Type B pancreatic cell (in vitro differentiated cells): Measurements from ENCODE around the gene AKAP13. TPM values are rescaled to one million over a fixed set of nuclear protein-coding genes. Genes with fewer than 3 reads are reported as not detected.

Source experiments
- DNase-seq: peaks from one replicate; pipeline ENCODE4 v3.0.0; 2021; ENCODE audit warnings: mixed read lengths; ENCODE audit not compliant: unreplicated experiment; ENCODE audit errors: extremely low spot score
- H3K27ac Mint-ChIP-seq: 2 replicates; pipeline ENCODE4 v1.8.0; 2021; ENCODE audit warnings: mild to moderate bottlenecking, mixed read lengths
- H3K27me3 Mint-ChIP-seq: 2 replicates; pipeline ENCODE4 v1.8.0; 2021; ENCODE audit warnings: mixed read lengths
- H3K36me3 Mint-ChIP-seq: 2 replicates; pipeline ENCODE4 v1.8.0; 2021; ENCODE audit warnings: mixed read lengths
- H3K4me1 Mint-ChIP-seq: one replicate; pipeline ENCODE4 v1.8.0; 2021; ENCODE audit warnings: mixed read lengths; ENCODE audit not compliant: unreplicated experiment
- H3K4me3 Mint-ChIP-seq: 2 replicates; pipeline ENCODE4 v1.8.0; 2021; ENCODE audit warnings: mild to moderate bottlenecking, mixed read lengths
- H3K9me3 Mint-ChIP-seq: 2 replicates; pipeline ENCODE4 v1.8.0; 2021; ENCODE audit warnings: mixed read lengths
- total RNA-seq: library from RNA; stranded (reverse); gene quantifications from 2 replicates; pipeline ENCODE4 v1.2.1, GENCODE V29; 2021; ENCODE audit warnings: low replicate concordance
- TF ChIP-seq, protein P1 (sequence below): fragments of 200-600 bp; sonication (generic); conservative IDR thresholded peaks from 2 replicates; pipeline ENCODE4 v1.5.0; 2021; ENCODE audit warnings: antibody characterized with exemption, mild to moderate bottlenecking

The AKAP13 gene
- total RNA-seq, 1 donor from 2014 or later: 75.7 TPM

DNA sequence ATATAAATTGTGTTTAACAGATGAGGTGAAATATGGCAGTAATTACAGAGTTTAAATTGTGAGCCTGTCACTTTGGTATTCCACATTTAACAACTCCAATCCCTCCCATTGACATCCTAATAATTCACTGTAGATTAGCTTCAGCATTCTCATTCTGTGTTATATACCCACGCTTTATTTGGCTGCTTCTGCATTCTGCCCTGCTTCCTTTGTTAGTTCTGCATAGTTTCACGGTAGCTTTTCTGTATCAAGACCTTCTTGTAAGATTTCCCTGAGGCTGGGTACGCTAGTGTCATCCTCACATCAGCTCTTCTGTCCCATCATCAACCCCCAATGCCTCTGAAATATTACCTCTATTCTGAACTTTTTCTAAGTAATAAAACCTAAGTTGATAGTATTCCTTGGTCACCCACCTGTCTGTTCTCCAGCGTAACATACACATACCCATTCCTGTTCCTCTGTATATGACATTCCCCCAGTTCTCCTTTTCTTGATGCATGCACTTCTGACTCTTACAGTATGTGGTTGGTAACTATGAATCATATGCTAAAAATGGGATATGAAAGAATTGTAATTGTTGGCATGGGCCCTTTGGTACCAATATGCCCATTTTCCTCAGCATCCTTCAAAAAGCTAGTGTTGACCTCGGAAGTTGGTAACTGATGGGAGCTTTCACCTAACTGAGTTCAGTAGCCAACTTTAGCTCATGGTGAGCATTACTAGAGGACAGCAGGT, 243.1 kb downstream of the AKAP13 start:
- no peak overlapping the region for H3K27ac Mint-ChIP-seq
- peaks cover 15% of the 10 kb centered on the region for H3K36me3 Mint-ChIP-seq
- no peak for DNase-seq
- H3K4me1 Mint-ChIP-seq: peaks cover 23% of the 10 kb centered on the region
- H3K4me3 Mint-ChIP-seq: no peak overlapping the region
- no peaks in the 10 kb centered on the region for H3K9me3 Mint-ChIP-seq
- TF ChIP-seq, protein P1, sequence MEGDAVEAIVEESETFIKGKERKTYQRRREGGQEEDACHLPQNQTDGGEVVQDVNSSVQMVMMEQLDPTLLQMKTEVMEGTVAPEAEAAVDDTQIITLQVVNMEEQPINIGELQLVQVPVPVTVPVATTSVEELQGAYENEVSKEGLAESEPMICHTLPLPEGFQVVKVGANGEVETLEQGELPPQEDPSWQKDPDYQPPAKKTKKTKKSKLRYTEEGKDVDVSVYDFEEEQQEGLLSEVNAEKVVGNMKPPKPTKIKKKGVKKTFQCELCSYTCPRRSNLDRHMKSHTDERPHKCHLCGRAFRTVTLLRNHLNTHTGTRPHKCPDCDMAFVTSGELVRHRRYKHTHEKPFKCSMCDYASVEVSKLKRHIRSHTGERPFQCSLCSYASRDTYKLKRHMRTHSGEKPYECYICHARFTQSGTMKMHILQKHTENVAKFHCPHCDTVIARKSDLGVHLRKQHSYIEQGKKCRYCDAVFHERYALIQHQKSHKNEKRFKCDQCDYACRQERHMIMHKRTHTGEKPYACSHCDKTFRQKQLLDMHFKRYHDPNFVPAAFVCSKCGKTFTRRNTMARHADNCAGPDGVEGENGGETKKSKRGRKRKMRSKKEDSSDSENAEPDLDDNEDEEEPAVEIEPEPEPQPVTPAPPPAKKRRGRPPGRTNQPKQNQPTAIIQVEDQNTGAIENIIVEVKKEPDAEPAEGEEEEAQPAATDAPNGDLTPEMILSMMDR: no peak
- H3K27me3 Mint-ChIP-seq: no peaks in the 10 kb centered on the region

DNA sequence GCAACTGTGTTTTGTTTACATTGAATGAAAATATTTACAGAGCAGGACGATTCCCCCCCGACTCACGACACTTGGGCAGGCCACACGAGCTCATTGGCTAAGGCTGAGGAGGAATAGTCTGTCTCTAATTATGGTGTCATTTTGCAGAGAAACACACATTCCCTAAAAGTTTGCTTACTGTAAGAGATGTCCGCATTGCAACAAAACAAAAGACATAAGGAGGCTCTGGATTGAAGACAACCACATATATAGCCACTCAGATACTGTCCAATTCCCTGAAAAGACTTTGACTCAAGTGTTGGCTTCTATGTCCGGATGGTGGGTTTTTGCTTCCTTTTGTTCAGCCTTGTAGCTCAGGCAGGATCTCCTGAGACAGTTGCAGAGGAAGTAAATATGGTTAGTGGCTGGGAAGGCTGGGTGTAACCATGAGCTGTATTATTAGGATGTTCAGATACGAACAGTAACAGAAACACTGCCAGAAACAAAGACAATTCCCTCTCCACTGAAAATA, 243.9 kb downstream of the AKAP13 start:
- Mint-ChIP-seq H3K27ac (no peak overlapping the region), H3K9me3 (no peaks in the 10 kb centered on the region), H3K4me3 (no peak overlapping the region), H3K27me3 (no peaks in the 10 kb centered on the region), H3K36me3 (peaks cover 15% of the 10 kb centered on the region), H3K4me1 (peaks cover 23% of the 10 kb centered on the region)
- TF ChIP-seq, protein P1: no peak
- DNase-seq: no peak

DNA sequence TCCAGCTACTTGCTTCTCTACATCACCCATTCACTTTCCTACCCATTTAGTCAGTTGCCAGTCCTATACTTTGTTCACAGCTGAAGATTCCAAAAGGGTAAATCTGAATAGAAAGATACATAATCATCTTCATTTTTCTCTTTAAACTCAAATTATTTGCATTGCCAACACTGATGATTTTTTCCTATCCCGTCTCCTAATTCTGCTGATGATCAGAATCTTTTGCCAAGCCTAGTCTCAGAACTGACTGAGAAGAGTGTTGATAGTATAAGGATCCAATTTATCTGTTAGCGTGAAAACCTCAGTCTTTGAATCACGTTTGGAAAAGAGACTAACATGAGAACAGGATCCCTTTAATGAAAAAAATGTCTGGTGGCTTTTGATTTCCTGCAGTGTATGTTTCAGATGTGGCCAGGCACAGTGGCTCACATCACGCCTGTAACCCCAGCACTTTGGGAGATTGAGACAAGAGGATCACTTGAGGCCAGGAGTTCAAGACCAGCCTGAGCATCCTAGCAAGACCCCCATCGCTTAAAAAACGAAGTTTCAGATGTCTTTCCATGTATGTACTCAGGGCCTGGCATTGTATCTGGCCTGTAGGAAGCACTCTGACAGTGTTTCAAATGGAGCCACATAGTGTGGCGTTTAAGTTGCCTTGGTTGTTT, 244.9 kb downstream of the AKAP13 start:
- TF ChIP-seq, protein P1: no peak
- Mint-ChIP-seq H3K9me3 (no peaks in the 10 kb centered on the region), H3K4me1 (peaks cover 23% of the 10 kb centered on the region), H3K27ac (no peak overlapping the region), H3K27me3 (no peaks in the 10 kb centered on the region), H3K36me3 (peaks cover 15% of the 10 kb centered on the region), H3K4me3 (no peak overlapping the region)
- DNase-seq: no peak

DNA sequence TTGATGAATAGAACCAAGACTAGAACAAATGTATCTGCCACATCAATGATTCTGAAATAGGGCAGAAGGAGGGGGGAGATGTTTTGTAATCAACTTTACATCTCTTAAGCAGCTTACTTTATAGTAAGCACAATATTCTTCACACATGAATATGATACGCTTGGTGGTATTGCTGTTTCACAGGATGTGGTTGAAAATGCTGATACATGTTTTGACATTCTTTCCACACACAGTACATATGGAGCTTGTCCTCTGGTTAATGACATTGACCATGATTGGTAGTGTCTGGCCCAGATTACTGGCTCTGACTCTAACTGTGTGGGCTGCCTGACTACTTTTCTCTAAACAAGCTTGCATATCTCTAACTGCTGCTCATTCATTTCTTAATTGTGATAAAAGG, 245.5 kb downstream of the AKAP13 start:
- TF ChIP-seq, protein P1: no peak
- H3K27ac Mint-ChIP-seq: no peak overlapping the region
- peaks cover 26% of the 10 kb centered on the region for H3K4me1 Mint-ChIP-seq
- no peaks in the 10 kb centered on the region for H3K9me3 Mint-ChIP-seq
- no peak for DNase-seq
- H3K36me3 Mint-ChIP-seq: peaks cover 15% of the 10 kb centered on the region
- no peak overlapping the region for H3K4me3 Mint-ChIP-seq
- H3K27me3 Mint-ChIP-seq: no peaks in the 10 kb centered on the region

DNA sequence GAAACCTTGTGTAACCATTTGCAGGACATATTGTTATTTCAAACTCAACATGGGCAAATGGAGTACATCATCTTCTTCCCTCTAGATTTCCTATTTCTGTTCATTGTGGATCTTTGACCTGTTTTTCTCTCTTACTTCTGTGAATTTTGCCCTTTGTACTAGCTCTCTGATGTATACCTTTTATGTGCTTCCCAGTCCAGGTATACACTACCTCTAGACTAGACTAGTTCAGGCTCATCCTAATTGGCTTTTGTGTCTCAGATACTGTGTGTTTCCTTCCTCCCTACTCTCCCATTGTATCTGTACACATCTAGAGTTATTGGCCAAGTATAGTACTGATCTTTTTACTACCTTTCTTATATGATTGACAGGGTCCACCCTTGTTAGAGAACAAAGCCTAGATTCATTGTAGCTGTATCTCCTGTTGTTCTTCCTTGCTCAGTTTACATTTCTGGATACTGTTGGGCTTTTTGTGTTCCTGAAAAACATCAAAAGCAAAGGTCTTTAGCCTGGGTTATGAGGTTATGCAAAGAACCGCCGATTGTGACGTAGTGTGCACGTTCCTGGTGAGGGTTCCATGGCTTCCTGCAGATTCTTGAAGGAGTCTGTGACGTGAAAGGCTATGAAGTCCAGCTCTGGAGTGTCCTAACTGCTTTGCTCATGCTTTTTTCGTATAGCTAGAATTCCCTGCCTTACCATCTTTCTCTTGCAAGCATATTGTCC, 247.0 kb downstream of the AKAP13 start:
- Mint-ChIP-seq H3K27ac (no peak overlapping the region), H3K27me3 (no peaks in the 10 kb centered on the region), H3K4me3 (no peak overlapping the region), H3K9me3 (no peaks in the 10 kb centered on the region), H3K4me1 (peaks cover 26% of the 10 kb centered on the region), H3K36me3 (peaks cover 15% of the 10 kb centered on the region)
- no peak for DNase-seq
- TF ChIP-seq, protein P1: no peak
